ENCODE data around the gene SCAMP2. TPM values are rescaled to one million over a fixed set of nuclear protein-coding genes. Genes with fewer than 3 reads are reported as not detected.

Gene SCAMP2
- total RNA-seq, 2 donors from 2014 or later = 47.5 to 50.9 TPM

DNA sequence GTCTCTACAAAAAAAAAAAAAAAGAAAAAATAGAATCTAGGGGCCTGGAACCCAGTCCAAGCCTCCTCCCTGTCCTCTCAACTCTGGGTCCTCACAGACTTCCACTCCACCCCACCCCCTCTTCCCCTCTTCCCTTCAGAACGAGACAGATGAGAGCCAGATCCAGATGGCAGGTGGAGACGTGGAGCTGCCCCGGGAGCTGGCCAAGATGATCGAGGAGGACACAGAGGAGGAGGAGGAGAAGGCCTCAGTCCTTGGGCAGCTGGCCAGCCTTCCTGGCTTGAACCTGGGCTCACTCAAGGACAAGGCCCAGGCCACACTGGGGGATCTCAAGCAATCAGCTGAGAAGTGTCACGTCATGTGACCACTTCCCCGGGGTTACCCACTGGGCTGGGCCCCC is 43.2 kb downstream of the SCAMP2 start:
- Mint-ChIP-seq H3K4me3 (no peak overlapping the region), H3K9me3 (no peaks in the 10 kb centered on the region), H3K4me1 (no peaks in the 10 kb centered on the region), H3K36me3 (ENCODE audit: low read depth) (no peaks in the 10 kb centered on the region), H3K27ac (no peak overlapping the region), H3K27me3 (ENCODE audit: insufficient read depth) (peaks cover 37% of the 10 kb centered on the region)
- Histone ChIP-seq H3K36me3 (ENCODE audit: control insufficient read depth, insufficient read depth, low read length) (no peaks in the 10 kb centered on the region), H3K27ac (ENCODE audit: low read depth, low read length) (no peak overlapping the region), H3K27me3 (ENCODE audit: control insufficient read depth, insufficient read depth, low read length, poor library complexity, severe bottlenecking) (peaks cover 40% of the 10 kb centered on the region), H3K9ac (ENCODE audit: extremely low read depth, low read length, poor library complexity, severe bottlenecking) (no peak overlapping the region), H3K9me3 (ENCODE audit: control insufficient read depth, low read length) (no peaks in the 10 kb centered on the region), H3K4me3 (ENCODE audit: low read length) (no peak overlapping the region), H3K4me1 (ENCODE audit: control insufficient read depth, insufficient read depth, low read length) (no peaks in the 10 kb centered on the region)
- DNase-seq = no peak
- 82 to 88% methylated on average over 5 to 6 of the region's 6 CpGs for WGBS, 2 experiments (ENCODE audit: insufficient coverage in 1 of 2, insufficient read length in 1 of 2)
- TF ChIP-seq, protein P1, sequence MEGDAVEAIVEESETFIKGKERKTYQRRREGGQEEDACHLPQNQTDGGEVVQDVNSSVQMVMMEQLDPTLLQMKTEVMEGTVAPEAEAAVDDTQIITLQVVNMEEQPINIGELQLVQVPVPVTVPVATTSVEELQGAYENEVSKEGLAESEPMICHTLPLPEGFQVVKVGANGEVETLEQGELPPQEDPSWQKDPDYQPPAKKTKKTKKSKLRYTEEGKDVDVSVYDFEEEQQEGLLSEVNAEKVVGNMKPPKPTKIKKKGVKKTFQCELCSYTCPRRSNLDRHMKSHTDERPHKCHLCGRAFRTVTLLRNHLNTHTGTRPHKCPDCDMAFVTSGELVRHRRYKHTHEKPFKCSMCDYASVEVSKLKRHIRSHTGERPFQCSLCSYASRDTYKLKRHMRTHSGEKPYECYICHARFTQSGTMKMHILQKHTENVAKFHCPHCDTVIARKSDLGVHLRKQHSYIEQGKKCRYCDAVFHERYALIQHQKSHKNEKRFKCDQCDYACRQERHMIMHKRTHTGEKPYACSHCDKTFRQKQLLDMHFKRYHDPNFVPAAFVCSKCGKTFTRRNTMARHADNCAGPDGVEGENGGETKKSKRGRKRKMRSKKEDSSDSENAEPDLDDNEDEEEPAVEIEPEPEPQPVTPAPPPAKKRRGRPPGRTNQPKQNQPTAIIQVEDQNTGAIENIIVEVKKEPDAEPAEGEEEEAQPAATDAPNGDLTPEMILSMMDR (conservative IDR thresholded peaks at IDR 0.05) = no peak

DNA sequence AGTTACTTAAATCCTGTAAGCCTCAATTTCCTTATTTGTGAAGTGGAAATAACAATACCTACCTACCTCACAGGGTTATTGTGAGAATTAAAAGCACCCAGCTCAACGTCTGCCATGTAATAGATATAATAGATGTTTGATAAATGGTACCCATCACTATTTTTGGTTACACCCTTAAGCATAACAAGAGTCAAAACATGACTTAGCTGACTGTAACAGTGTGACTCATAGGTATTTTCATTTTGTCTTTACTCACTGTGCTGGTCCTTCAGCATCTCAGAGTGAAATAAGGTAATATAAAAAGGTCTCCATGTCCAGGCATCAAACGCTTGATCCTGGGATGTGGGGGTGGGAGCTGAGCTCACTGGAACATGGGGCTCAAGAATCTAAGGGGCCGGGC is 43.7 kb downstream of the SCAMP2 start:
- H3K9me3 ChIP-seq (ENCODE audit: control insufficient read depth, low read length) = no peaks in the 10 kb centered on the region
- peaks cover 42% of the 10 kb centered on the region for H3K27me3 Mint-ChIP-seq (ENCODE audit: insufficient read depth)
- peaks cover 45% of the 10 kb centered on the region for H3K27me3 ChIP-seq (ENCODE audit: control insufficient read depth, insufficient read depth, low read length, poor library complexity, severe bottlenecking)
- H3K9ac ChIP-seq (ENCODE audit: extremely low read depth, low read length, poor library complexity, severe bottlenecking) = no peak overlapping the region
- H3K27ac Mint-ChIP-seq = no peak overlapping the region
- no peaks in the 10 kb centered on the region for H3K36me3 Mint-ChIP-seq (ENCODE audit: low read depth)
- H3K4me3 Mint-ChIP-seq = no peak overlapping the region
- no peak overlapping the region for H3K27ac ChIP-seq (ENCODE audit: low read depth, low read length)
- DNase-seq = no peak
- H3K4me1 Mint-ChIP-seq = no peaks in the 10 kb centered on the region
- no peaks in the 10 kb centered on the region for H3K9me3 Mint-ChIP-seq
- TF ChIP-seq, protein P1 (conservative IDR thresholded peaks at IDR 0.05) = no peak
- H3K4me1 ChIP-seq (ENCODE audit: control insufficient read depth, insufficient read depth, low read length) = no peaks in the 10 kb centered on the region
- H3K4me3 ChIP-seq (ENCODE audit: low read length) = no peak overlapping the region
- no peaks in the 10 kb centered on the region for H3K36me3 ChIP-seq (ENCODE audit: control insufficient read depth, insufficient read depth, low read length)
- 87 to 100% methylated on average over 1 to 3 of the region's 3 CpGs for WGBS, 2 experiments (ENCODE audit: insufficient coverage in 1 of 2, insufficient read length in 1 of 2)

DNA sequence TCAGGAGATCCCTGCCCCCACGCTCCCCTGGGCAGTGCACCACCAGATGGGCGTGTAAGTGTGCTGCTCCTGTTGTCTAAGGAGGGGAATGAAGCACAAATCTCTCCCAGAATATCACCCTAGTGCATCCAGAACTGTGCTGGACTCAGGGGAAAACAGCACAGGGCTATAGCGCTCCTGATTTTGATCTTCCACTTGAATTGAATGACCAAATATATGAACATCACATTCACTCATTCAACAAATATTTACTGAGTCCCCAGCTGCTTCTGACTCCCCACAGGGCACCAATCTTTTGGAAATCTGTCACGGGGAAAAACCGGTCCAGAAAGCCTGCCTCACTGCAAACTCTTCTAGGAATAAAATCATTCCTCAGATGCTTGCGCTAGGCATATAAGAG is 44.3 kb downstream of the SCAMP2 start:
- no peak overlapping the region for H3K9ac ChIP-seq (ENCODE audit: extremely low read depth, low read length, poor library complexity, severe bottlenecking)
- WGBS, 2 experiments (ENCODE audit: insufficient coverage in 1 of 2, insufficient read length in 1 of 2) = 65 to 88% methylated on average over 4 to 6 of the region's 6 CpGs
- no peaks in the 10 kb centered on the region for H3K9me3 ChIP-seq (ENCODE audit: control insufficient read depth, low read length)
- TF ChIP-seq, protein P1 (conservative IDR thresholded peaks at IDR 0.05) = no peak
- peaks cover 49% of the 10 kb centered on the region for H3K27me3 ChIP-seq (ENCODE audit: control insufficient read depth, insufficient read depth, low read length, poor library complexity, severe bottlenecking)
- Mint-ChIP-seq H3K27me3 (ENCODE audit: insufficient read depth) (peaks cover 47% of the 10 kb centered on the region), H3K36me3 (ENCODE audit: low read depth) (no peaks in the 10 kb centered on the region), H3K27ac (no peak overlapping the region), H3K4me3 (no peak overlapping the region), H3K9me3 (no peaks in the 10 kb centered on the region), H3K4me1 (no peaks in the 10 kb centered on the region)
- no peaks in the 10 kb centered on the region for H3K4me1 ChIP-seq (ENCODE audit: control insufficient read depth, insufficient read depth, low read length)
- H3K4me3 ChIP-seq (ENCODE audit: low read length) = no peak overlapping the region
- no peak overlapping the region for H3K27ac ChIP-seq (ENCODE audit: low read depth, low read length)
- H3K36me3 ChIP-seq (ENCODE audit: control insufficient read depth, insufficient read depth, low read length) = no peaks in the 10 kb centered on the region
- no peak for DNase-seq
